Measurements from ENCODE around the gene FAIM.
"Not testable (repeated sequence)": the region's sequence is repeated elsewhere in the genome, so short reads cannot be mapped to it uniquely, and the experiment has no call there.

The FAIM gene

GRCh38 chr3:138588445-138588844, 20.1 kb upstream of the FAIM start:
- Histone ChIP-seq H3K9ac (ENCODE audit: low read depth, low read length) (no peak overlapping the region), H3K9me3 (ENCODE audit: control insufficient read depth, insufficient read depth, low read length) (no peaks in the 10 kb centered on the region), H3K36me3 (ENCODE audit: control insufficient read depth, insufficient read depth, low read length) (no peaks in the 10 kb centered on the region), H3K27me3 (ENCODE audit: control insufficient read depth, insufficient read depth, low read length) (no peaks in the 10 kb centered on the region), H3K4me1 (ENCODE audit: control insufficient read depth, insufficient read depth, low read length) (peaks cover 5% of the 10 kb centered on the region), H3K4me3 (ENCODE audit: low read depth, low read length) (no peak overlapping the region)

- Histone ChIP-seq H3K4me1 (ENCODE audit: control insufficient read depth, insufficient read depth, low read length) (peaks cover 5% of the 10 kb centered on the region), H3K9ac (ENCODE audit: low read depth, low read length) (no peak overlapping the region), H3K4me3 (ENCODE audit: low read depth, low read length) (no peak overlapping the region), H3K36me3 (ENCODE audit: control insufficient read depth, insufficient read depth, low read length) (no peaks in the 10 kb centered on the region), H3K9me3 (ENCODE audit: control insufficient read depth, insufficient read depth, low read length) (no peaks in the 10 kb centered on the region), H3K27me3 (ENCODE audit: control insufficient read depth, insufficient read depth, low read length) (no peaks in the 10 kb centered on the region)
Observed at GRCh38 chr3:138591392-138591791, 17.2 kb upstream of the FAIM start.

- peak overlapping the region; percentile 87 for H3K4me3 ChIP-seq (ENCODE audit: low read depth, low read length)
- H3K4me1 ChIP-seq (ENCODE audit: control insufficient read depth, insufficient read depth, low read length), result peaks cover 5% of the 10 kb centered on the region
- peak overlapping the region; percentile 77 for H3K9ac ChIP-seq (ENCODE audit: low read depth, low read length)
- peaks cover 1% of the 10 kb centered on the region for H3K9me3 ChIP-seq (ENCODE audit: control insufficient read depth, insufficient read depth, low read length)
- H3K36me3 ChIP-seq (ENCODE audit: control insufficient read depth, insufficient read depth, low read length), result no peaks in the 10 kb centered on the region
- no peaks in the 10 kb centered on the region for H3K27me3 ChIP-seq (ENCODE audit: control insufficient read depth, insufficient read depth, low read length)
Observed at GRCh38 chr3:138593488-138594149, 15.0 kb upstream of the FAIM start.

GRCh38 chr3:138594150-138594934, 14.2 kb upstream of the FAIM start, which contains the start of gene CEP70:
CEP70 (minus strand) TSS chr3:138594260; CDS start chr3:138572927, 21,333 bp downstream.
- peaks cover 5% of the 10 kb centered on the region for H3K4me1 ChIP-seq (ENCODE audit: control insufficient read depth, insufficient read depth, low read length)
- no peaks in the 10 kb centered on the region for H3K36me3 ChIP-seq (ENCODE audit: control insufficient read depth, insufficient read depth, low read length)
- H3K4me3 ChIP-seq (ENCODE audit: low read depth, low read length), result peak within 1 kb of the TSS; percentile 87
- no peaks in the 10 kb centered on the region for H3K27me3 ChIP-seq (ENCODE audit: control insufficient read depth, insufficient read depth, low read length)
- H3K9me3 ChIP-seq (ENCODE audit: control insufficient read depth, insufficient read depth, low read length), result peaks cover 6% of the 10 kb centered on the region
- H3K9ac ChIP-seq (ENCODE audit: low read depth, low read length), result peak within 1 kb of the TSS; percentile 77

- no peak overlapping the region for H3K9ac ChIP-seq (ENCODE audit: low read depth, low read length)
Observed at GRCh38 chr3:138594935-138595610, 13.5 kb upstream of the FAIM start.

GRCh38 chr3:138597186-138597976, 11.2 kb upstream of the FAIM start:
- H3K27me3 ChIP-seq (ENCODE audit: control insufficient read depth, insufficient read depth, low read length); H3K36me3 ChIP-seq (ENCODE audit: control insufficient read depth, insufficient read depth, low read length); H3K9me3 ChIP-seq (ENCODE audit: control insufficient read depth, insufficient read depth, low read length); H3K4me3 ChIP-seq (ENCODE audit: low read depth, low read length); H3K4me1 ChIP-seq (ENCODE audit: control insufficient read depth, insufficient read depth, low read length); H3K9ac ChIP-seq (ENCODE audit: low read depth, low read length): not testable (repeated sequence)

More at GRCh38 chr3:138594935-138595610, 13.5 kb upstream of the FAIM start:
- Histone ChIP-seq H3K9me3 (ENCODE audit: control insufficient read depth, insufficient read depth, low read length) (peaks cover 6% of the 10 kb centered on the region), H3K27me3 (ENCODE audit: control insufficient read depth, insufficient read depth, low read length) (no peaks in the 10 kb centered on the region), H3K4me1 (ENCODE audit: control insufficient read depth, insufficient read depth, low read length) (peaks cover 5% of the 10 kb centered on the region), H3K4me3 (ENCODE audit: low read depth, low read length) (no peak overlapping the region), H3K36me3 (ENCODE audit: control insufficient read depth, insufficient read depth, low read length) (no peaks in the 10 kb centered on the region)

GRCh38 chr3:138598534-138598933, 10.0 kb upstream of the FAIM start:
- Histone ChIP-seq H3K27me3 (ENCODE audit: control insufficient read depth, insufficient read depth, low read length) (no peaks in the 10 kb centered on the region), H3K36me3 (ENCODE audit: control insufficient read depth, insufficient read depth, low read length) (no peaks in the 10 kb centered on the region), H3K9ac (ENCODE audit: low read depth, low read length) (no peak overlapping the region), H3K4me3 (ENCODE audit: low read depth, low read length) (no peak overlapping the region), H3K4me1 (ENCODE audit: control insufficient read depth, insufficient read depth, low read length) (no peaks in the 10 kb centered on the region), H3K9me3 (ENCODE audit: control insufficient read depth, insufficient read depth, low read length) (peaks cover 6% of the 10 kb centered on the region)

- peaks cover 6% of the 10 kb centered on the region for H3K9me3 ChIP-seq (ENCODE audit: control insufficient read depth, insufficient read depth, low read length)
- no peak overlapping the region for H3K9ac ChIP-seq (ENCODE audit: low read depth, low read length)
- no peaks in the 10 kb centered on the region for H3K27me3 ChIP-seq (ENCODE audit: control insufficient read depth, insufficient read depth, low read length)
Observed at GRCh38 chr3:138600100-138600745, 8.3 kb upstream of the FAIM start.

GRCh38 chr3:138601661-138602060, 6.9 kb upstream of the FAIM start:
- not testable (repeated sequence) for H3K9ac ChIP-seq (ENCODE audit: low read depth, low read length); H3K27me3 ChIP-seq (ENCODE audit: control insufficient read depth, insufficient read depth, low read length); H3K4me3 ChIP-seq (ENCODE audit: low read depth, low read length); H3K9me3 ChIP-seq (ENCODE audit: control insufficient read depth, insufficient read depth, low read length); H3K36me3 ChIP-seq (ENCODE audit: control insufficient read depth, insufficient read depth, low read length); H3K4me1 ChIP-seq (ENCODE audit: control insufficient read depth, insufficient read depth, low read length)

More at GRCh38 chr3:138600100-138600745, 8.3 kb upstream of the FAIM start:
- no peak overlapping the region for H3K4me3 ChIP-seq (ENCODE audit: low read depth, low read length)
- no peaks in the 10 kb centered on the region for H3K4me1 ChIP-seq (ENCODE audit: control insufficient read depth, insufficient read depth, low read length)
- no peaks in the 10 kb centered on the region for H3K36me3 ChIP-seq (ENCODE audit: control insufficient read depth, insufficient read depth, low read length)

- H3K9me3 ChIP-seq (ENCODE audit: control insufficient read depth, insufficient read depth, low read length); H3K4me3 ChIP-seq (ENCODE audit: low read depth, low read length); H3K4me1 ChIP-seq (ENCODE audit: control insufficient read depth, insufficient read depth, low read length); H3K9ac ChIP-seq (ENCODE audit: low read depth, low read length); H3K36me3 ChIP-seq (ENCODE audit: control insufficient read depth, insufficient read depth, low read length); H3K27me3 ChIP-seq (ENCODE audit: control insufficient read depth, insufficient read depth, low read length): not testable (repeated sequence)
Observed at GRCh38 chr3:138604106-138604595, 4.4 kb upstream of the FAIM start.

GRCh38 chr3:138609898-138610266, 1.3 kb downstream of the FAIM start:
- Histone ChIP-seq H3K4me1 (ENCODE audit: control insufficient read depth, insufficient read depth, low read length) (peaks cover 5% of the 10 kb centered on the region), H3K36me3 (ENCODE audit: control insufficient read depth, insufficient read depth, low read length) (no peaks in the 10 kb centered on the region), H3K4me3 (ENCODE audit: low read depth, low read length) (peak overlapping the region; percentile 79), H3K9me3 (ENCODE audit: control insufficient read depth, insufficient read depth, low read length) (no peaks in the 10 kb centered on the region), H3K9ac (ENCODE audit: low read depth, low read length) (no peak overlapping the region), H3K27me3 (ENCODE audit: control insufficient read depth, insufficient read depth, low read length) (no peaks in the 10 kb centered on the region)

All from iPS-15b (cell line).